Measurements from ENCODE around the gene PNLDC1. TPM values are rescaled to one million over a fixed set of nuclear protein-coding genes. Genes with fewer than 3 reads are reported as not detected.

PNLDC1 gene
- total and polyA plus RNA-seq, 9 of the 15 experiments (the other 6 are each of a cell fraction or from before 2014, with no cell fraction given): 0.12 TPM; not detected in 8

- TF ChIP-seq ARID4B (CRISPR knock-in tag; IDR thresholded peaks at IDR 0.05) (peak; percentile 94), MBD2 (IDR thresholded peaks at IDR 0.05; ENCODE audit: borderline replicate concordance, low read depth) (peak; percentile 77), CBX1 (IDR thresholded peaks at IDR 0.05; ENCODE audit: low read depth) (peak; percentile 81; the same call in 1 of the 2 replicates), POLR2H (tag; IDR thresholded peaks at IDR 0.05; ENCODE audit: low read depth) (peak; percentile 86), SMARCA4 (IDR thresholded peaks at IDR 0.05) (0 out of 2 replicates have a peak, but pooled peaks have one; percentile 29), MXI1 (IDR thresholded peaks at IDR 0.05; ENCODE audit: low read depth, low read length) (peak; percentile 47; the same call in 1 of the 2 replicates), XRCC5 (IDR thresholded peaks at IDR 0.05; ENCODE audit: low read depth, low read length) (peak; percentile 82; the same call in 1 of the 2 replicates), PCBP1 (IDR thresholded peaks at IDR 0.05; ENCODE audit: low read depth, low read length, poor library complexity, severe bottlenecking) (no peak), RERE (CRISPR knock-in tag; IDR thresholded peaks at IDR 0.05; ENCODE audit: borderline replicate concordance) (no peak), BRF1 (IDR thresholded peaks at IDR 0.05; ENCODE audit: borderline replicate concordance, extremely low read depth, insufficient read length) (no peak), ZNF3 (CRISPR knock-in tag; IDR thresholded peaks at IDR 0.05) (no peak), ATF3 (IDR thresholded peaks at IDR 0.05) (no peak), ATF3 (CRISPR knock-in tag; conservative IDR thresholded peaks at IDR 0.05) (peak; percentile 92), BHLHE40 (IDR thresholded peaks at IDR 0.05; ENCODE audit: low read length) (peak; percentile 63), ZNF551 (CRISPR knock-in tag; IDR thresholded peaks at IDR 0.05) (no peak)
These were observed 10.5 kb upstream of the PNLDC1 start, which contains the start of gene TCP1 (continued) for GRCh38 chr6:159789377-159790148.
